HG02798 (cell line): ENCODE data around the gene SPNS2.

ENCODE experiments used
- ATAC-seq: cut with Tn5 transposase; IDR thresholded peaks from one replicate; pipeline ENCODE4 v1.9.1; 2021; ENCODE audit warnings: mild to moderate bottlenecking; ENCODE audit not compliant: unreplicated experiment, poor library complexity

The SPNS2 gene

DNA sequence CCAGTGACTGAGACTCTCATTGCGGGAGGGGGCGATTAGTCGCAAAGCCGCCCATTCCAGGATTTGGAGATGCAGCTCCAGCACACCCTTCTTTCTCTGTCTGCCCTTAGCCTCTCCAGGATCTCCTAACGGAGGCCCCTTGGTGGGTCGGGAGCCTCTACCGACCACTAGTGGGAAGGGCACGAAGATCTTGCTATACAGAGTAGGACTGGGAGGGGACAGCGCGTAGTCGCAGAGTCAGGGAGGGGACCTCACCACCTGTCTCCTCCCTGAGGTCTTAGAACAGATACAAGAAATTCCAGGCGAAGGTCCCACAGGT lies 85.1 kb downstream of the SPNS2 start:
- no peak for ATAC-seq

DNA sequence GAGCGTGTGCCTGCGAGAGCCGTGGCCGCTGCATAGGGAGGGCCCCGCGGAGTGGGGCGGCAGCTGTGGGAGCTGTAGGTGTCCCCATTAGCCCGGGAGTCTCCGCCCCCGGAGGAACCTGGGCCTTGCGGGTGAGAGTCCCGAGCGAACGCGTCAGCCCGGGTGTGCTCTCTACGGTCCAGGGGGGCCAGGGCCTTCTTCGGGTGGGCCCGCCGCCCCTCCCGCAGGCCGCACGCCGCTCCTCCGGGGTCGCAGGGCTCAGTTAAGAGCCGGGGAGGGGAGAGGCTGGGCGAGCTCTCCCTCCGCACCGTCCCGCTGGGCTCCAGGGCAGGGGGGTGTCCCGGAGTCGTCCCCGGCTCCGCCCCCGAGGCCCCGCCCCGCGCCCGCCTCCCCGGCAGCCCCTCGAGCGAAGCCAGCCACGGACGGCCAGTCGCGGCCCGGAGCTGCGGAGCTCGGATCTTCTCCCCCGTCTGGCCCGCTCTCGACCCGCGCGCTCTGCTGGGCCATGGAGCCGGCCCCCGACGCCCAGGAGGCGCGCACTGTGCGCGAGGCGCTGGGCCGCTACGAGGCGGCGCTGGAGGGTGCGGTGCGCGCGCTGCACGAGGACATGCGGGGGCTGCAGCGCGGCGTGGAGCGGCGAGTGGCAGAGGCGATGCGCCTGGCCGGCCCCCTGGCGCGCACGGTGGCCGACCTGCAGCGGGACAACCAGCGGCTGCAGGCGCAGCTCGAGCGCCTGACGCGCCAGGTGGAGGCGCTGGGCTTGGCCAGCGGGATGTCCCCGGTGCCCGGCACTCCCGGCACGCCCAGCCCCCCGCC lies 85.6 kb downstream of the SPNS2 start, which contains the start of gene SMTNL2:
TSS of gene SMTNL2 (plus strand) at position 429 of the 816 bp plus-strand sequence. CDS start at position 506, 77 bp downstream.
- ATAC-seq: no peak

DNA sequence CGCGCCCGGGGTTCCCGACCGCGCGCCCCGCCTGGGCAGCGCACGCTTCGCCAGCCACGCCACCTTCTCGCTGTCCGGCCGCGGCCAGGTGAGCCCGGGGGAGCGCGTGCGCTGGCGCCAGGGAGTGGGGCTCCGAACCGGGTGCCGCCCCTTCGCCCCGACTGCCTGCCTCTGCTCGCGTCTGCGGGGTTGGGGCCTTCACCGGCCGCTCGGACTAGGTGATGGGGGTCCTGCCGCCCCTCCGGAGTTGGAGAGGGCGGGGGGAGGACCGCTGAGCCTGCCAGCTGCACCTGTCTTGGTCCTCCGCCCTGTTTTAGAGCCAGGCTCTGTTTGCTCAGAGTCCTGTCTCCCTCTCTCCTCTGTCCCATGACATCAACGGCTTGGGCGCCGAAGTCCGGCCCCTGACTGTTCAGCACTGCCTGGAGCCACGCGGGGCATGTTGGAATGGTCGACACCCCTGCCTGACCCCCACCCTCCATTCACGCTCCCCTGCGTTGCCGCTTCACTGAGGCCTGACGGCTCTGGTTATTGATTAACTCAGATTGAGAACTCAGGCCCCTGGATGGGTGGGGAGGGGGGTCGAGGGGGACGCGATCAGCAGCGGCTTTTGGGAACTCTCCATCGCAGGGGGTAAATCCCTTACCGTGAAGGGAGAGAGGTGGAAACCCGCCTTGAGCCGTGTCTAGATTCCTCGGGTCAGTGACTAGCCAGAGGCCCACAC lies 86.4 kb downstream of the SPNS2 start:
- ATAC-seq: no peak

DNA sequence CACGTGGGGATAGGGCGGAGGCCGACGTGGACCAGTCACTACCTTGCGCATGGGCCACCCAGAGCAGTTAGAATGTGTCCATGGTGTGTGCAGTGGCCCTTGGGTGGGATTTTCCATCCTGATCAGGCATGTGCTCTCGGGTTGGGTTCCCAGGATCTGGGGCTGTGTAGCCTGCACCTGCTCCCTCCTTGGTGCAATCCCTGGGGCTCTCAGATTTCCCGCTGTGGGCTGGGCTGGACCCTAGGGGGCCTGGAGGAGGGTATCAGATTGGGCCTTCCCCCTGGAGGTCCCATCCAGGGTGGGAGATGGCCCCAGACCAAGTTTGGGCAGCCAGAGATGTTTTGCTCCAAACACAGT lies 86.9 kb downstream of the SPNS2 start:
- ATAC-seq: no peak

DNA sequence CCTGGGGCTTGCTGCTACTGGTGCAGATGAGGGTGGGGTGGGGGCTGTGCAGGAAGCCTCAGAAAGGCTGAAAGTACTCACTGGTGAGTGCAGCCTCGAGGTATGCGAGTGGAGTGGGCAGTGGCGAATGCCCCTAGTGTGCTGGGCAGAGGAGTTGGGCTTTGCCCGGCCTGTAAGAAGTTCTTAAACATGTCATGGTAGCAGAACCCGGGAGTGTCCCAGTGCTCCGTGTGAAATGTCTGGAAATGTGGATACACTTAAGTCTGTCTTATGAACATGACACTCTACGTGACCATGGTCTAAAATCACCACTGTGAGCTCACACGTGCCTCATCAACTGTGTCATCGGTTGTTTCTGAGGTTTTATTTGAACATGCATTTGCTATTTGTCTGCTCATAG lies 87.4 kb downstream of the SPNS2 start:
- no peak for ATAC-seq

DNA sequence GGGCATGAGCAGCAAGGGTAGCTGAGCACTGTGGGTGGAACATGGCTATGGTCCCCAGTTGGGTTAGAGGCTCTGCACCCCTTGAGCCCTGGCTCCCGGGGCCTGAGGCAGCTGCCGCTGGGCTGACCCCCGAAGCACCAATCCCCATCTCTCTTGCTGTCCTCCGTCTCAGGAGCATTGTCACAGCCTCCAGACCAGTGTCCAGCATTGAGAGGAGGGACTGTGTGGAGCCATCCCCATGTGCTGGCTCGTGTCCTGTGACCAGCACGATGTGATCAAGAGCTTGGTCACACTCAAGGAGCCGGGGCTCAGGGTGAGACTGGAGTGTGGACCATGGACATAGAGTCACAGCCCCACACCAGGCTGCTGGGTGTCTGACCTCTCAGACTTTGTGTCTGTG lies 88.5 kb downstream of the SPNS2 start:
- no peak for ATAC-seq

DNA sequence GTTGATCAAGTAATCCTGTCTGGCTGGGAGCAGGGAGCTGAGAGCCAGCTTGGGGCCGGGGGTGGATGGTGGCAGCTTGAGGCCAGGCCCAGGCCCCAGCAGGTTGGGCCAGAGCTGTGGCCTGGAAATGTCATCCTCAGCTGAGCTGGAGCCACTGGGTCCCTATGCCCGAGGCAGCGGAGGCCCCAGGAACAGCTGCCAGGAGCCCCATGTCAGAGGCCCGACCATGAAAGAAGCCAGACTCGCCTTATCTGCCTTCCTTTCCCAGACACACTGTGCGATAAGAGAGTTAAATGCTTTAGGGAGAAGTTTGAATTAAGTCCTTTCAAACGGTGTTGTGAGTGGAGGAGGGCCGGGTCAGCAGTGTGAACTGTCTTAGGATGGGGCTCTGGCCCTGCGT lies 89.1 kb downstream of the SPNS2 start:
- no peak for ATAC-seq

DNA sequence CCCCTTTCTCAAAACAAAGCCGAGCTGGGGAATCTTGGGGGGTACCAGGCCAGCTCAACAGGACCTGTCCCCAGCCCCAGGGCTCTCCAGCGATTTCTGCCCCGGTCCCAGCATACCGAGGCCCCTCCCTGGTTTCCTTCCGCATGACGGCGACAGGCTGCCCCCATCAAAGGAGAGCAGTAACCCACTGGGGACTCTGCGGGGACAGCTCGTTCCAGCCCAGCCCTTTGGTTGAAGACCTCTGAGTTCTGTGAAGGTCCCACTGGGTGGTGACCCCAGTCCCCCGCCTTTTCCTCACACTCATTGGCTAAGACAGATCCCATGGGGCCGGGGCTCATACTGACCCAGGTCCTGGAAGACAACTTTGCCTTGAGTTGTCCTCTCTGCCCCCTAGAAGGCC lies 89.7 kb downstream of the SPNS2 start:
- ATAC-seq: no peak
